GM12878 (cell line): ENCODE results near the gene PATJ.

ENCODE experiments used
- ATF2 ChIP-seq: IDR thresholded peaks from 2 replicates; pipeline ENCODE4 v1.6.1; 2012; ENCODE audit warnings: low read length, inconsistent platforms
- BRCA1 ChIP-seq: IDR thresholded peaks from 2 replicates; pipeline ENCODE4 v1.6.1; 2011; ENCODE audit warnings: low read depth, low read length, improper control_type of control experiment
- CTCF ChIP-seq, 3 experiments: IDR thresholded peaks in 2 of 3; conservative IDR thresholded peaks in 1 of 3; 2 replicates each; pipeline ENCODE4 v1.5.1; 2011; ENCODE audit warnings: low read depth in 3 of 3, low read length in 3 of 3, mild to moderate bottlenecking in 3 of 3, control low read depth in 2 of 3, moderate library complexity in 2 of 3, inconsistent platforms in 1 of 3, mixed read lengths in 1 of 3; ENCODE audit not compliant: control insufficient read depth in 2 of 3, insufficient read depth in 1 of 3; ENCODE audit errors: extremely low read depth in 1 of 3
- EGR1 ChIP-seq, 2 experiments: IDR thresholded peaks; 1 replicate in 1 of 2; 2 replicates in 1 of 2; pipeline ENCODE4 v1.6.1; 2011 to 2012; ENCODE audit warnings: low read depth in 2 of 2, low read length in 2 of 2, borderline replicate concordance in 1 of 2, mild to moderate bottlenecking in 1 of 2, moderate library complexity in 1 of 2
- EZH2 ChIP-seq: IDR thresholded peaks from 2 replicates; pipeline ENCODE4 v1.6.1; 2012; ENCODE audit warnings: low read depth, mild to moderate bottlenecking, control low read depth, inconsistent platforms, low read length, borderline replicate concordance; ENCODE audit not compliant: control insufficient read depth
- JUND ChIP-seq: IDR thresholded peaks from 2 replicates; pipeline ENCODE4 v1.6.1; 2012; ENCODE audit warnings: low read depth, mild to moderate bottlenecking, low read length, improper control_type of control experiment, moderate library complexity
- NR2F1 ChIP-seq: fragments of 450-650 bp; conservative IDR thresholded peaks from 2 replicates; pipeline ENCODE4 v1.6.1; 2017; ENCODE audit warnings: mild to moderate bottlenecking
- POLR2A ChIP-seq: IDR thresholded peaks from 2 replicates; pipeline ENCODE4 v1.6.1; 2011; ENCODE audit warnings: low read depth, mild to moderate bottlenecking, low read length
- PRDM15 ChIP-seq: fragments of 450-650 bp; formaldehyde crosslinking; IDR thresholded peaks from 2 replicates; pipeline ENCODE4 v1.4.0; 2020; ENCODE audit warnings: mild to moderate bottlenecking, moderate library complexity
- RCOR1 ChIP-seq: conservative IDR thresholded peaks from 2 replicates; pipeline ENCODE4 v1.6.1; 2012; ENCODE audit warnings: low read depth, low read length, improper control_type of control experiment
- SRF ChIP-seq, 2 experiments: IDR thresholded peaks; 2 replicates each; pipeline ENCODE4 v1.6.1; 2011; ENCODE audit warnings: low read depth in 2 of 2, low read length in 2 of 2, mild to moderate bottlenecking in 1 of 2, moderate library complexity in 1 of 2
- ZNF217 ChIP-seq: fragments of 450-650 bp; IDR thresholded peaks from 2 replicates; pipeline ENCODE4 v1.6.1; 2017; ENCODE audit warnings: antibody characterized with exemption, mild to moderate bottlenecking

GRCh38 chr1:61864489-61864888, 122.2 kb downstream of the PATJ start:
- TF ChIP-seq PRDM15 (CRISPR knock-in tag) (no peak), EGR1 (IDR thresholded peaks at IDR 0.05; ENCODE audit: borderline replicate concordance in 1 of 2, low read depth in 2 of 2, low read length in 2 of 2) (no peak), SRF (IDR thresholded peaks at IDR 0.05; ENCODE audit: low read depth in 2 of 2, low read length in 2 of 2) (no peak), POLR2A (no peak), EZH2 (no peak), CTCF (IDR thresholded peaks at IDR 0.05 in 2 of 3, conservative IDR thresholded peaks at IDR 0.05 in 1 of 3; ENCODE audit: control insufficient read depth in 2 of 3, extremely low read depth in 1 of 3, insufficient read depth in 1 of 3, low read depth in 3 of 3, low read length in 3 of 3) (no peak), ATF2 (no peak), RCOR1 (no peak), ZNF217 (no peak), BRCA1 (no peak), JUND (no peak), NR2F1 (no peak)
